Activated CD4-positive, alpha-beta T cell treated with anti-CD3 and anti-CD28 coated beads, Interleukin-2, amount 10 ng/mL, durations not matched to agents 7 days and 5 days (primary cell): ENCODE results near the gene CCDC30. TPM values are rescaled to one million over a fixed set of nuclear protein-coding genes. Genes with fewer than 3 reads are reported as not detected.
"Not testable (repeated sequence)": the region's sequence is repeated elsewhere in the genome, so short reads cannot be mapped to it uniquely, and the experiment has no call there.

ENCODE experiments used
- CTCF ChIA-PET: fragments of 350-600 bp; sonication (Branson Sonifier 250); formaldehyde crosslinking; loops from one replicate; lab custom pipeline; 2021; ENCODE audit warnings: antibody characterized with exemption; lab: Charles Lee
- POLR2A ChIA-PET: fragments of 350-600 bp; sonication (Branson Sonifier 250); formaldehyde crosslinking; loops from one replicate; lab custom pipeline; 2021; ENCODE audit warnings: antibody characterized with exemption; lab: Charles Lee
- DNase-seq: peaks from one replicate; pipeline ENCODE4 v3.0.0-alpha.2; 2020
- H3K27ac Mint-ChIP-seq: one replicate; pipeline ENCODE4 v1.8.0; 2021; ENCODE audit warnings: mild to moderate bottlenecking, moderate library complexity, mixed read lengths
- H3K27me3 Mint-ChIP-seq: one replicate; pipeline ENCODE4 v1.8.0; 2021; ENCODE audit warnings: mixed read lengths
- H3K36me3 Mint-ChIP-seq: one replicate; pipeline ENCODE4 v1.8.0; 2021; ENCODE audit warnings: low read depth, mixed read lengths
- H3K4me1 Mint-ChIP-seq: one replicate; pipeline ENCODE4 v1.8.0; 2021; ENCODE audit warnings: mixed read lengths
- H3K4me3 Mint-ChIP-seq: one replicate; pipeline ENCODE4 v1.8.0; 2021; ENCODE audit warnings: mild to moderate bottlenecking, moderate library complexity, mixed read lengths
- H3K9me3 Mint-ChIP-seq: one replicate; pipeline ENCODE4 v1.8.0; 2021; ENCODE audit warnings: mixed read lengths
- total RNA-seq, 2 experiments: library from RNA; stranded (reverse); gene quantifications; one replicate each; pipeline ENCODE4 v1.2.3, GENCODE V29; 2021

The CCDC30 gene
- total RNA-seq, 2 experiments from 2014 or later, result 1.4 to 2.2 TPM

DNA sequence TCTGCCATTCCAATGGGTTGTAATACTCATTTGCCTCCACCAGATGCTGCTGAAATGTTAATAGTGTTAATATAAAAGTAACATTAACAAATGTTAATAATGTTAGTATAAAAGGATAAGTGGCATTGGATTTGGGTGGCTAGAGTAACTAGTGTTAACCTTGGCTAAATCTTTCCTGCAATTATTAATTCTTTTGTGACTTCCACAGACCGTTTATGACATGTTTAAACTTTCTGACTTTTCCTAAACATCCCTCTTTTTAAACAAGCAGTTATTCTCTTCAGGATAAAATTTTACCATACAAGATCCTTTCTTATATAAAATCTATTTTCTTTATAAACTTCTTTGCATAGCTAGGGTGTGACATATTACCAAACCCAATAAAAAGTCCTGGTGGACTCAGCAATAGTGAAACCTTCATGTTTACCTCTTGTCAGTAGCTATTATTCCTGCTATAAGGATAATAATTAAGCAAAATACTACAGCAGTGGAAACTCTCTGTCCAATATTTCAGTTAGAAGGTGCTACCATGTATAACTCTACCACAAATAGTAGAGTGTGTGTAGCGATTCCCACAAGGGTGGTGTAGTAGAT is 41.5 kb downstream of the CCDC30 start:
- POLR2A ChIA-PET, result no interaction called here
- H3K36me3 Mint-ChIP-seq, result peaks cover 3% of the 10 kb centered on the region
- no peak overlapping the region for H3K4me3 Mint-ChIP-seq
- no peaks in the 10 kb centered on the region for H3K4me1 Mint-ChIP-seq
- peaks cover 21% of the 10 kb centered on the region for H3K9me3 Mint-ChIP-seq
- DNase-seq, result no peak
- H3K27me3 Mint-ChIP-seq, result no peaks in the 10 kb centered on the region
- no peak overlapping the region for H3K27ac Mint-ChIP-seq
- CTCF ChIA-PET, result no interaction called here

- no peak for DNase-seq
- H3K27ac Mint-ChIP-seq, result no peak overlapping the region
- no peaks in the 10 kb centered on the region for H3K27me3 Mint-ChIP-seq
- ChIA-PET CTCF (no interaction called here), POLR2A (no interaction called here)
- H3K4me1 Mint-ChIP-seq, result no peaks in the 10 kb centered on the region
- no peak overlapping the region for H3K4me3 Mint-ChIP-seq
- peaks cover 29% of the 10 kb centered on the region for H3K9me3 Mint-ChIP-seq
- peaks cover 3% of the 10 kb centered on the region for H3K36me3 Mint-ChIP-seq
Measured at GRCh38 chr1:42506576-42506975, 43.5 kb downstream of the CCDC30 start.

DNA sequence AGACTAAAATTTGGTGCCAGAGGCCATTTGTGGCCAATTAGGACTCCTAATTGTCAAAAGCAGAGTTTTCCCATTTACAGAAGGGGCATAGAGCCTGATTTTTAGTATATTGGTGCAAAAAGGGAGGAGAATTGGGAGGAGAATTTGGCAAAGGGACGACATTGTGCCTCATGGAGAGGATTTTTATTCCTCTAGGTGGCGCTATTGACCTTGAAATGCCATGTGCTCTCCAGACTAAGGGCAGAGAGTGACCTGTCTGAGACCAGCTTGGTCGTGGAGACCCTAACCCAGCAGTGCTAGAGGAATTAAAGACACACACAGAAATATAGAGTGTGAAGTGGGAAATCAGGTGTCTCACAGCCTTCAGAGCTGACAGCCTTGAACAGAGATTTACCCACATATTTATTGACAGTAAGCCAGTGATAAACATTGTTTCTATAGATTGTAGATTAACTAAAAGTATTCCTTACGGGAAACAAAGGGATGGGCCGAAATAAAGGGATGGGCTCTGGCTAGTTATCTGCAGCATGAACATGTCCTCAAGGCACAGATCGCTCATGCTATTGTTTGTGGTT is 48.6 kb downstream of the CCDC30 start:
- POLR2A ChIA-PET, CTCF ChIA-PET, H3K36me3 Mint-ChIP-seq, H3K4me3 Mint-ChIP-seq, H3K27ac Mint-ChIP-seq, H3K27me3 Mint-ChIP-seq, DNase-seq, H3K4me1 Mint-ChIP-seq: not testable (repeated sequence)
- peaks cover 38% of the 10 kb centered on the region for H3K9me3 Mint-ChIP-seq

- H3K4me1 Mint-ChIP-seq, result no peaks in the 10 kb centered on the region
- H3K36me3 Mint-ChIP-seq, result peaks cover 11% of the 10 kb centered on the region
- H3K4me3 Mint-ChIP-seq, result no peak overlapping the region
- CTCF ChIA-PET, result no interaction called here
- peaks cover 38% of the 10 kb centered on the region for H3K9me3 Mint-ChIP-seq
- DNase-seq, result no peak
- no peak overlapping the region for H3K27ac Mint-ChIP-seq
- peaks cover 4% of the 10 kb centered on the region for H3K27me3 Mint-ChIP-seq
- POLR2A ChIA-PET, result no interaction called here
Measured at GRCh38 chr1:42518908-42519307, 55.8 kb downstream of the CCDC30 start.

DNA sequence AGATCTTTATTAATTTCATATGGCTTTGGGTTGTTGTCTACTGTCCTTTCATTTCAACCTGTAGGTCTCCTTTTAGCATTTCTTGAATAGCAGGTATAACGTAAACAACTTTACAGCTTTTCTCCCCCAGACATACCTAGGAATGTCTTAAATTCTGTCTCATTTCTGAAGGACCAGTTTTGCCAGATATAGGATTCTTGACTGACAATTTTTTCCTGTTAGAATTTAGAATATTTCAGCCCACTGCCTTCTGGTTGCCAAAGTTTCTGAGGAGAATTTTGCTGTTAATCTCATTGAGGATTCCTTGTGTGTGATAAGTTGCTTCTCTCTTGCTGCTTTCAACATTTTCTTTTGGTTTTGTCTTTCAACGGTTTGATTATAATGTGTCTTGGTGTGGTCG is 60.1 kb downstream of the CCDC30 start:
- no peak for DNase-seq
- Mint-ChIP-seq H3K4me3 (no peak overlapping the region), H3K36me3 (peaks cover 13% of the 10 kb centered on the region), H3K4me1 (peaks cover 8% of the 10 kb centered on the region), H3K27ac (no peak overlapping the region), H3K9me3 (peaks cover 31% of the 10 kb centered on the region), H3K27me3 (peaks cover 12% of the 10 kb centered on the region)
- ChIA-PET CTCF (no interaction called here), POLR2A (no interaction called here)

DNA sequence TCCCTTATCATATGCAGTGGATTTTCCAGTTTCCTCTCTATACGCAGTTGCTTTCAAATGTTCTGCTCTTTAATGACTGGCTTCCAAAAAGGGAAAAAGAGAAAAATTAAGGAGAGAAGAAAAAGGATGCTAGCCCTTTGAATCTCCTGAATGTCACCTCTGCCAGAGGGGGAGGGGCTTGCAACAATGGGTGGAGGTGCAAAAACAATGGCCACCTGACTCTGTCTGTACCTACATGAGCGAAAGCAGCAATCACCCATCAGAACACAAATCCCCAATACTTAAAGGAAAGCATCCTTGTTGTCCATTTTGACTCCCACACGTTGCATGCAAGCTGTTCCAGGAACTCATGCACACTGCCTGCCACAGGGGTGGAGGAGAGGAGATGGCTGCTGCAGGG is 61.2 kb downstream of the CCDC30 start:
- Mint-ChIP-seq H3K4me1 (peaks cover 12% of the 10 kb centered on the region), H3K36me3 (peaks cover 13% of the 10 kb centered on the region), H3K27ac (no peak overlapping the region), H3K27me3 (peaks cover 12% of the 10 kb centered on the region), H3K9me3 (peaks cover 22% of the 10 kb centered on the region), H3K4me3 (no peak overlapping the region)
- ChIA-PET POLR2A (no interaction called here), CTCF (no interaction called here)
- DNase-seq, result no peak

- H3K27ac Mint-ChIP-seq, result peak overlapping the region; percentile 68
- peaks cover 6% of the 10 kb centered on the region for H3K36me3 Mint-ChIP-seq
- H3K4me3 Mint-ChIP-seq, result peak overlapping the region; percentile 47
- peaks cover 5% of the 10 kb centered on the region for H3K9me3 Mint-ChIP-seq
- H3K4me1 Mint-ChIP-seq, result peaks cover 21% of the 10 kb centered on the region
- ChIA-PET POLR2A (no interaction called here), CTCF (no interaction called here)
- DNase-seq, result no peak
- peaks cover 10% of the 10 kb centered on the region for H3K27me3 Mint-ChIP-seq
Measured at GRCh38 chr1:42529724-42530181, 66.7 kb downstream of the CCDC30 start.

DNA sequence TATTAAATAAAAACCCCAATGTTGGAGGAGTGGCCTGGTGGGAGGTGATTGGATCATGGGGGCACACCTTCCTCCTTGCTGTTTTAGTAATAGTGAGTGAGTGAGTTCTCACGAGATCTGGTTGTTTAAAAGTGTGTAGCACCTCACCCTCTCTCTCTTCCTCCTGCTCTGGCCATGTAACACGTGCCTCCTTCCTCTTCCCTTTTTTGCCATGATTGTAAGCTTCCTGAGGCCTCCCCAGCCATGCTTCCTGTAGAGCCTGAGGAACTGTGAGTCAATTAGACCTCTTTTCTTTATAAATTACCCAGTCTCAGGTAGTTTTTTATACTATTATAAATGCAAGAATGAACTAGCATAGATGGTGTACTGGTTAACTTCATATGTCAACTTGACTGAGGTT is 68.0 kb downstream of the CCDC30 start:
- Mint-ChIP-seq H3K36me3 (peaks cover 4% of the 10 kb centered on the region), H3K9me3 (peaks cover 5% of the 10 kb centered on the region), H3K4me1 (peaks cover 21% of the 10 kb centered on the region), H3K4me3 (no peak overlapping the region), H3K27me3 (peaks cover 4% of the 10 kb centered on the region), H3K27ac (no peak overlapping the region)
- CTCF ChIA-PET, result no interaction called here
- POLR2A ChIA-PET, result no interaction called here
- no peak for DNase-seq

DNA sequence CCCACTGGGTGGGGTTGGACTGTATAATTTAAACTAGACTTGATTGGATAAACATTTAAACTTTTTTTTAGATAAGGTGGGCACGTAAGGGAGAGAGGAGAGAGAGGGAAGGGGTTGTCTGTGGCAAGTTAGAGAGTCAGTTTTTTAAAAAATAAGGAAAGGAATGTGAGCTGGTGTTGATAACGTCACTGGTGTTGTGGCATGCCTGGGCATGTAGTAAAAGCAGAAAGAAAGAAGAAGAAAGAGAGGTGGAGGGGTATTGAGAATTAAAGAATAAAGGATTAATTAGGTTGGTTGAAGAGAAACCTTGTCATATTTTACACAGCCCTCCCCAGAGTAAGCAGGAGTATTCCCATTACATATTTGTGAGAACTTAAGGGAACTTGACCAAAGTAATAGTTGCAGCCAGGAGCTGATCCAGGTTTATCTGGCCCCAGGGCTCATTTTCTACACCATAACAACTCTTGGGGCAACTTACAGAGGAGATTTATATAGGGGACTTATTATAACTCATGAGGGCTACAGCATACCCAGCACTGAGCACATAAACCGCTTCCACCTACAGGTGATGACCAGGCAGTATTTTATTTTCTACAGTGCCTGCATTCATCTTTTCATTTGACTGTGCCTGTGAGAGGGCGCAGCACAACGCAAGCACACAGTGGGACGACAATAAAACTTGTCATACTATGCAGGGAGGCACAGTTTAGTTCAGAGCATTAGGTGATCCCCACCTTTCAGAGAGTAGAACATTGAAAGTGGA is 70.2 kb downstream of the CCDC30 start:
- peaks cover 1% of the 10 kb centered on the region for H3K27me3 Mint-ChIP-seq
- H3K4me3 Mint-ChIP-seq, result no peak overlapping the region
- peaks cover 12% of the 10 kb centered on the region for H3K9me3 Mint-ChIP-seq
- ChIA-PET CTCF (no interaction called here), POLR2A (interaction anchor here (0.7 kb wide), 1 partner anchor 112 kb away, joined by 3 read pairs; no protein-coding TSS in a partner anchor)
- H3K36me3 Mint-ChIP-seq, result peaks cover 7% of the 10 kb centered on the region
- H3K4me1 Mint-ChIP-seq, result peaks cover 12% of the 10 kb centered on the region
- no peak for DNase-seq
- no peak overlapping the region for H3K27ac Mint-ChIP-seq

DNA sequence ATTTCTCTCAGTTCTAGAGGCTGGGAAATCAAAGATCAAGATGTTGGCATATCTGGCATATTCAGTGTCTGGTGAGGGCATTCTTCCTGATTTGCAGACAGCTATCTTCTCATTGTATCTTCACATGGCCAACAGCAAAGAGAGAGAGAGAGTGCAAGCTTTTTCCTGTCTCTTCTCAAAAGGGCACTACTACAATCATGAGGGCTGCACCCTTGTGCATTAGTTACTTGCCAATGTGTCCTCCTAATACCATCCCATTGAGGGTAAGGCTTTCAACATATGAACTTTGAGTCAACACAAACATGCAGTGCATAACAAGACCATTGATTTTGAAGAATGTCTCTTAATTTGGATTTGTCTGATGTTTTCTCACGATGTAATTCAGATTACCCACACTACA is 78.0 kb downstream of the CCDC30 start:
- Mint-ChIP-seq H3K9me3 (peaks cover 7% of the 10 kb centered on the region), H3K4me3 (no peak overlapping the region), H3K4me1 (no peaks in the 10 kb centered on the region), H3K27ac (no peak overlapping the region), H3K36me3 (peaks cover 2% of the 10 kb centered on the region), H3K27me3 (no peaks in the 10 kb centered on the region)
- ChIA-PET POLR2A (no interaction called here), CTCF (interaction anchor here (0.6 kb wide), 2 partner anchors 74 to 100 kb away, joined by 3 read pairs; no protein-coding TSS in a partner anchor)
- no peak for DNase-seq

- Mint-ChIP-seq H3K4me3 (no peak overlapping the region), H3K36me3 (no peaks in the 10 kb centered on the region), H3K27ac (no peak overlapping the region), H3K4me1 (no peaks in the 10 kb centered on the region), H3K9me3 (no peaks in the 10 kb centered on the region), H3K27me3 (no peaks in the 10 kb centered on the region)
- POLR2A ChIA-PET, result no interaction called here
- no peak for DNase-seq
- CTCF ChIA-PET, result no interaction called here
Measured at GRCh38 chr1:42551180-42551579, 88.1 kb downstream of the CCDC30 start.

DNA sequence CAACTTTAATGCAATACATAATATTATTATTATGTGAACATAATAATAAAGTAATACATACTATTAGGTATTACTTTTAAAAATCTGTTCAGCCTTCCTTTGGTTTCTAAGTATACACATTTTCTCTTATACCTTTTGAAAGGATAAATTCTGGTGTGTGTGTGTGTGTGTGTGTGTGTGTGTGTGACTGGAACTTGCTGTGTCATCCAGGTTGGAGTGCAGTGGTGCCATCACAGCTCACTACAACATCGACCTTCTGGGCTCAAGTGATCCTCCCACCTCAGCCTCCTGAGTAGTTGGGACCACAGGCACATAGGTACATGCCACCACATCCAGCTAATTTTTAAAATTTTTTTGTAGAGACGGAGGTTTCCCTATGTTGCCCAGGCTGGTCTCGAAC is 88.5 kb downstream of the CCDC30 start:
- Mint-ChIP-seq H3K4me1 (no peaks in the 10 kb centered on the region), H3K27me3 (no peaks in the 10 kb centered on the region), H3K4me3 (no peak overlapping the region), H3K9me3 (no peaks in the 10 kb centered on the region), H3K36me3 (no peaks in the 10 kb centered on the region), H3K27ac (no peak overlapping the region)
- no peak for DNase-seq
- ChIA-PET POLR2A (no interaction called here), CTCF (no interaction called here)

GRCh38 chr1:42552636-42553035 is 89.5 kb downstream of the CCDC30 start:
- H3K27me3 Mint-ChIP-seq, result no peaks in the 10 kb centered on the region
- H3K9me3 Mint-ChIP-seq, result no peaks in the 10 kb centered on the region
- CTCF ChIA-PET, result no interaction called here
- no peak for DNase-seq
- no peak overlapping the region for H3K4me3 Mint-ChIP-seq
- POLR2A ChIA-PET, result interaction anchor here (0.6 kb wide), 1 partner anchor 12 kb away, joined by 6 read pairs; no protein-coding TSS in a partner anchor
- H3K4me1 Mint-ChIP-seq, result no peaks in the 10 kb centered on the region
- H3K36me3 Mint-ChIP-seq, result no peaks in the 10 kb centered on the region
- H3K27ac Mint-ChIP-seq, result no peak overlapping the region
